IMR-90 (cell line): ENCODE results near the gene DEAF1. TPM values are rescaled to one million over a fixed set of nuclear protein-coding genes. Genes with fewer than 3 reads are reported as not detected.
A peak's percentile ranks its signal among the peaks of the same experiment; 100 is the strongest.

Experiments used
- ATAC-seq: fragments of 200-7000 bp; cut with Tn5 transposase; 2 replicates; pipeline ENCODE4 v1.9.1; 2020; ENCODE audit warnings: low read depth, mild to moderate bottlenecking, moderate library complexity
- BruUV-seq: library from RNA; stranded (reverse); fragments of 400-500 nt; replicated peaks from 2 replicates; lab custom pipeline; 2021; lab: Mats Ljungman, UMichigan
- CTCF ChIA-PET: fragments of 300-600 bp; formaldehyde crosslinking; extraction: SDS; loops from one replicate; lab custom pipeline; 2021; ENCODE audit warnings: antibody characterized with exemption; lab: Yijun Ruan, JAX
- POLR2A ChIA-PET: fragments of 300-600 bp; sonication (Branson Sonifier 250); formaldehyde crosslinking; loops from one replicate; lab custom pipeline; 2022; ENCODE audit warnings: antibody characterized with exemption; ENCODE audit not compliant: unreplicated experiment; lab: Charles Lee
- DNase-seq: peaks from one replicate; pipeline ENCODE4 v3.0.0; 2013
- H2AFZ ChIP-seq: replicated peaks from 2 replicates; pipeline ENCODE3; 2013; ENCODE audit warnings: low read length, mild to moderate bottlenecking; ENCODE audit not compliant: poor library complexity
- H2AK5ac ChIP-seq: 2 replicates; pipeline ENCODE4 v1.6.1; 2013; ENCODE audit warnings: low read depth, low read length, inconsistent platforms
- H2AK9ac ChIP-seq: replicated peaks from 2 replicates; pipeline ENCODE3; 2013; ENCODE audit warnings: mild to moderate bottlenecking, low read depth, low read length, moderate library complexity; ENCODE audit not compliant: poor library complexity
- H2BK120ac ChIP-seq: 2 replicates; pipeline ENCODE4 v1.6.1; 2013; ENCODE audit warnings: low read depth, low read length, inconsistent platforms
- H2BK15ac ChIP-seq: 3 replicates; pipeline ENCODE4 v1.6.1; 2013; ENCODE audit warnings: low read depth, low read length, inconsistent platforms
- H2BK20ac ChIP-seq: 2 replicates; pipeline ENCODE4 v1.6.1; 2013; ENCODE audit warnings: low read depth, mild to moderate bottlenecking, inconsistent platforms, low read length, moderate library complexity
- H2BK5ac ChIP-seq: 2 replicates; pipeline ENCODE4 v1.6.1; 2013; ENCODE audit warnings: mild to moderate bottlenecking, low read depth, low read length, inconsistent platforms; ENCODE audit not compliant: poor library complexity, severe bottlenecking
- H3K14ac ChIP-seq: replicated peaks from 2 replicates; pipeline ENCODE4 v1.6.1; 2013; ENCODE audit warnings: low read depth, low read length, inconsistent platforms
- H3K18ac ChIP-seq: 2 replicates; pipeline ENCODE4 v1.6.1; 2013; ENCODE audit warnings: low read depth, low read length, control low read depth
- H3K23ac ChIP-seq: 2 replicates; pipeline ENCODE4 v1.6.1; 2013; ENCODE audit warnings: low read depth, low read length, inconsistent platforms
- H3K27ac ChIP-seq: 2 replicates; pipeline ENCODE4 v1.5.1; 2013; ENCODE audit warnings: mild to moderate bottlenecking, control low read depth, low read length; ENCODE audit not compliant: insufficient read depth
- H3K27me3 ChIP-seq: 2 replicates; pipeline ENCODE4 v1.6.1; 2013; ENCODE audit warnings: low read length; ENCODE audit not compliant: control insufficient read depth, insufficient read depth
- H3K36me3 ChIP-seq: 2 replicates; pipeline ENCODE4 v1.6.1; 2013; ENCODE audit warnings: low read length, mixed read lengths; ENCODE audit not compliant: control insufficient read depth, insufficient read depth
- H3K4ac ChIP-seq: 2 replicates; pipeline ENCODE4 v1.6.1; 2013; ENCODE audit warnings: low read depth, low read length, inconsistent platforms
- H3K4me1 ChIP-seq: 2 replicates; pipeline ENCODE4 v1.6.1; 2013; ENCODE audit warnings: low read length, mixed read lengths; ENCODE audit not compliant: control insufficient read depth, insufficient read depth
- H3K4me2 ChIP-seq: 2 replicates; pipeline ENCODE4 v1.6.1; 2013; ENCODE audit warnings: low read depth, mild to moderate bottlenecking, control low read depth, low read length, moderate library complexity
- H3K4me3 ChIP-seq: 2 replicates; pipeline ENCODE4 v1.5.1; 2013; ENCODE audit warnings: low read depth, mild to moderate bottlenecking, control low read depth, low read length, moderate library complexity; ENCODE audit not compliant: insufficient read depth
- H3K56ac ChIP-seq: 2 replicates; pipeline ENCODE4 v1.6.1; 2013; ENCODE audit warnings: low read length, inconsistent platforms; ENCODE audit not compliant: insufficient read depth; ENCODE audit errors: extremely low read depth
- H3K79me1 ChIP-seq, 2 experiments: 2 replicates each; pipeline ENCODE4 v1.6.1; 2013; ENCODE audit warnings: low read length in 2 of 2, inconsistent platforms in 1 of 2, low read depth in 1 of 2
- H3K9ac ChIP-seq: 2 replicates; pipeline ENCODE4 v1.6.1; 2013; ENCODE audit warnings: low read depth, low read length, control low read depth
- H3K9me1 ChIP-seq: 2 replicates; pipeline ENCODE4 v1.6.1; 2013; ENCODE audit warnings: low read length, inconsistent platforms; ENCODE audit not compliant: insufficient read depth
- H3K9me3 ChIP-seq: 2 replicates; pipeline ENCODE4 v1.6.1; 2013; ENCODE audit warnings: low read length; ENCODE audit not compliant: control insufficient read depth, insufficient read depth
- H4K20me1 ChIP-seq: 2 replicates; pipeline ENCODE4 v1.6.1; 2013; ENCODE audit warnings: low read length, inconsistent platforms; ENCODE audit not compliant: insufficient read depth
- H4K5ac ChIP-seq: 2 replicates; pipeline ENCODE4 v1.6.1; 2013; ENCODE audit warnings: mild to moderate bottlenecking, low read depth, low read length, control low read depth
- H4K8ac ChIP-seq, 2 experiments: 2 replicates each; pipeline ENCODE4 v1.6.1; 2013; ENCODE audit warnings: low read depth in 2 of 2, low read length in 2 of 2, control low read depth in 1 of 2, inconsistent platforms in 1 of 2
- H4K91ac ChIP-seq: 2 replicates; pipeline ENCODE4 v1.6.1; 2013; ENCODE audit warnings: low read depth, low read length, inconsistent platforms; ENCODE audit not compliant: insufficient read depth
- BHLHE40 ChIP-seq: fragments of 150-350 bp; IDR thresholded peaks from 2 replicates; pipeline ENCODE4 v1.6.1; 2016; ENCODE audit warnings: mild to moderate bottlenecking, low read depth, low read length
- CEBPB ChIP-seq: IDR thresholded peaks from 2 replicates; pipeline ENCODE4 v1.6.1; 2012; ENCODE audit warnings: low read depth, low read length, improper control_type of control experiment
- CHD1 ChIP-seq: IDR thresholded peaks from 2 replicates; pipeline ENCODE4 v1.6.1; 2012; ENCODE audit warnings: low read depth, low read length, improper control_type of control experiment
- ELK1 ChIP-seq: fragments of 150-350 bp; IDR thresholded peaks from 2 replicates; pipeline ENCODE4 v1.6.1; 2016; ENCODE audit warnings: low read depth, mild to moderate bottlenecking, low read length, moderate library complexity, borderline replicate concordance
- FOS ChIP-seq: fragments of 150-350 bp; IDR thresholded peaks from 2 replicates; pipeline ENCODE4 v1.6.1; 2016; ENCODE audit warnings: low read depth, low read length
- MAFK ChIP-seq: IDR thresholded peaks from 2 replicates; pipeline ENCODE4 v1.6.1; 2012; ENCODE audit warnings: low read depth, low read length, improper control_type of control experiment
- MXI1 ChIP-seq: IDR thresholded peaks from 2 replicates; pipeline ENCODE4 v1.6.1; 2012; ENCODE audit warnings: low read depth, mild to moderate bottlenecking, low read length, moderate library complexity, borderline replicate concordance
- POLR2A ChIP-seq: IDR thresholded peaks from 2 replicates; pipeline ENCODE4 v1.6.1; 2012; ENCODE audit warnings: mild to moderate bottlenecking, low read depth, low read length
- RAD21 ChIP-seq: IDR thresholded peaks from 2 replicates; pipeline ENCODE4 v1.6.1; 2012; ENCODE audit warnings: low read length, improper control_type of control experiment
- RCOR1 ChIP-seq: IDR thresholded peaks from 2 replicates; pipeline ENCODE4 v1.6.1; 2012; ENCODE audit warnings: mild to moderate bottlenecking, low read length, improper control_type of control experiment; ENCODE audit not compliant: insufficient replicate concordance
- RFX5 ChIP-seq: IDR thresholded peaks from 2 replicates; pipeline ENCODE4 v1.8.0; 2012; ENCODE audit warnings: low read depth, mild to moderate bottlenecking, low read length, moderate library complexity
- SMC3 ChIP-seq: fragments of 150-350 bp; IDR thresholded peaks from 2 replicates; pipeline ENCODE4 v1.6.1; 2016; ENCODE audit warnings: low read depth, mild to moderate bottlenecking, antibody characterized with exemption, low read length, moderate library complexity
- WGBS, 2 experiments: methylation state at CpG; one replicate each; pipeline versions ENCODE4 v1.1.5 to v1.1.7; 2013; ENCODE audit warnings: missing lambda C conversion rate in 2 of 2; ENCODE audit not compliant: insufficient read length in 1 of 2; ENCODE audit errors: extremely low coverage in 2 of 2; 5-methylcytosine and 5-hydroxymethylcytosine counted together
- dilution Hi-C: fragments of 300-500 bp; cut with HindIII; formaldehyde crosslinking; loops from one replicate; pipeline ENCODE4 v1.14.3; 2018; ENCODE audit warnings: low sequenced_read_pairs; ENCODE audit not compliant: unreplicated experiment
- in situ Hi-C: fragments of 300-500 bp; cut with MboI; formaldehyde crosslinking; loops from 3 replicates; pipeline ENCODE4 v1.14.3; 2019; ENCODE audit warnings: low sequenced_read_pairs, inconsistent platforms, mixed read lengths
- intact Hi-C: fragments of 100-400 bp; cut with micrococcal nuclease; formaldehyde crosslinking; loops from 2 replicates; pipeline ENCODE4 v1.10.0; 2022
- polyA plus RNA-seq, 3 experiments: library from polyadenylated mRNA; depleted of rRNA; stranded (reverse); fragments of >200 nt; gene quantifications; 2 replicates each; pipeline ENCODE4 v1.2.3, GENCODE V29; 2012; ENCODE audit warnings: low replicate concordance in 1 of 3
- total RNA-seq: library from RNA; depleted of rRNA; stranded (reverse); fragments of >200 nt; gene quantifications from 2 replicates; pipeline ENCODE4 v1.2.3, GENCODE V29; 2012

DEAF1 gene
- total and polyA plus RNA-seq, 2 of the 4 experiments (the other 2 are of a cell fraction), result 22.9 to 31.6 TPM

- no peak for TF ChIP-seq MXI1
- no peak for TF ChIP-seq CEBPB
These were observed 70.1 kb downstream of the DEAF1 start, which contains the start of gene CDHR5 (continued) for GRCh38 chr11:624705-625635.

DNA sequence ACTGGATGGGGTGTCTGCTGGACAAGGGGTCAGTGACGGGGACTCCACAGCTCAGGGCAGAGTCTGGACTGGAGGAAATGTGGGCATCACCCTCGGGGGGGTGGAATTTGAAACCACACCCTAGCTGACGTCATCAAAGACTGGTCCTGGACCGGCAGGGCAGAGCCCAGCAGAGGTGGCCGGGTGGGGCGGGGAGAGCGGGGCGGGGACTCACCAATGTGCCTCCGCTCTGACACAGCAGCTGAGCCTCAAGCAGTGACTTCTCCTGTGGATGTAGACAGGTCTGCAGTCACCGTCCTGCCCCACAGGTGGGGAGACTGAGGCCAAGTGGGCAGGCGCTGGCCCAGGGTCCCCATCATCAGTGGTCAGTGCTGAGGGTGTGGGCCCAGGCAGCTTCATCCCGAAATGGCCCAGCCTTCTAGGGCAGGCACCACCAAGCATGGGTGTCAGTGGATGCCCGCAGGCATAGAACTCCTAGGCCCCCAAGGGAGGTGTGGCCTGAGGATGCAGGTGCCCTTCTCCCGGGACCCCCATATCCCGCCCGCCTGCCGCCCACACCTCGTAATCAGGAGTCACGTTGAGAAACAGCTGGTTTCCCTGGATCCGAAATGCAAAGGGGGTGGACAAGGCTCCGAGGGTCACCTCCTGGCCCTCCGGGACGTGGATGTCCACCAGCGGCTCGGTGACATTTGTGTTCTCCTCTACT, 70.9 kb downstream of the DEAF1 start:
- dilution Hi-C loops, result no loop called here
- POLR2A ChIA-PET, result no interaction called here
- TF ChIP-seq RFX5 (no peak), ELK1 (no peak), RAD21 (no peak), BHLHE40 (no peak), POLR2A (no peak), MAFK (no peak), MXI1 (no peak), RCOR1 (no peak), CHD1 (no peak), CEBPB (no peak), FOS (no peak), SMC3 (no peak)

More for the DNA sequence above, 70.9 kb downstream of the DEAF1 start:
- H3K79me1 ChIP-seq, result 0 out of 4 replicates have a peak, but pooled peaks cover 0 to 3% of the 10 kb centered on the region in 2 experiments
- H3K18ac ChIP-seq, result no peak overlapping the region
- H3K27me3 ChIP-seq, result peaks cover 2% of the 10 kb centered on the region; the same call in 1 of the 2 replicates
- H3K9ac ChIP-seq, result no peak overlapping the region
- H2BK15ac ChIP-seq, result no peak overlapping the region
- H2AK9ac ChIP-seq, result no peak overlapping the region
- CTCF ChIA-PET, result no interaction called here
- H4K20me1 ChIP-seq, result peaks cover 6% of the 10 kb centered on the region
- H3K9me3 ChIP-seq, result no peaks in the 10 kb centered on the region
- no TSS peak for BruUV-seq
- ATAC-seq, result peak; percentile 28; the same call in 1 of the 2 replicates
- H2AFZ ChIP-seq, result no peak overlapping the region
- no peak overlapping the region for H2BK5ac ChIP-seq
- no peak overlapping the region for H4K8ac ChIP-seq
- no peak overlapping the region for H3K4ac ChIP-seq
- peaks cover 2% of the 10 kb centered on the region; the same call in 1 of the 2 replicates for H3K36me3 ChIP-seq
- H3K4me1 ChIP-seq, result peaks cover 2% of the 10 kb centered on the region; the same call in 1 of the 2 replicates
- no peak overlapping the region for H4K5ac ChIP-seq
- no peak overlapping the region for H3K4me2 ChIP-seq
- 78% methylated on average over 10 of the region's 25 CpGs; no CpG with 5 or more reads in 1 of the 2 experiments for WGBS, 2 experiments
- intact Hi-C loops (no loop called here), in situ Hi-C loops (no loop called here)
- H3K23ac ChIP-seq, result no peak overlapping the region
- no peak overlapping the region for H3K14ac ChIP-seq
- H3K27ac ChIP-seq, result no peak overlapping the region
- H2BK120ac ChIP-seq, result no peak overlapping the region
- no peak overlapping the region for H3K56ac ChIP-seq
- H3K4me3 ChIP-seq, result no peak overlapping the region
- H2AK5ac ChIP-seq, result no peak overlapping the region
- no peak for DNase-seq
- H3K9me1 ChIP-seq, result peaks cover 8% of the 10 kb centered on the region; the same call in 1 of the 2 replicates
- no peak overlapping the region for H4K91ac ChIP-seq
- no peak overlapping the region for H2BK20ac ChIP-seq
